HG03103 (cell line): ENCODE data around the gene CDH23.

Source experiments
- ATAC-seq: cut with Tn5 transposase; IDR thresholded peaks from one replicate; pipeline ENCODE4 v1.9.1; 2021; ENCODE audit warnings: low read depth; ENCODE audit not compliant: unreplicated experiment

CDH23 gene

DNA sequence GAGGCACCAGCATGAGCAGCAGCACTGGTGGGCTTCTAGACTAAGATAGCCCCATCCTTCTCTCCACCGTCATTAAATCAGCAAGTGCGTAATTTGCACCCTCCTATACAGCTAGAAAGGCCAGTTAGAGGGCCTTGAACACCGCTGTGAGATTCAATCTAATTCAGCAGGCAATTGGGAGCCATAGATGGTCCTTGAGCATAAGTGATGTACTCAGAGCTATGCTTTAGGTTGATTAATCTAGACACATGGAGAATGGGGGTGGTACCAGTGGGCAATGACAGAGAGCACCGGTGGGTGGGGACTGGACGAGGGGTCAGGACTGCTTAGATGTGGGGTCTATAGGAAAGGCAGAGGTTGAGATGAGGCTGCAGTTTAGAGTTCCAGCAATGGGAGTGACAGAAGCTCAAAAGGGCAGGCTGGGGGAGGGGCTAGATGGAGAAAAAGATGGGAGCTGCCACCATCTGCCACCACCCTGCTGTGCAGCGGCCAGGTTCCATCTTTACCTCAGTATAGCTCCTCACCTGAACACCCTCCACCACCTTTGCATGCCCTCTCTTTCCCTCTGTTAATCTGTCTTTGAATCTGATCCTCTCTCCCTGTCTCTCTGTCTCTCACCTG lies 235.6 kb downstream of the CDH23 start:
- ATAC-seq = no peak

DNA sequence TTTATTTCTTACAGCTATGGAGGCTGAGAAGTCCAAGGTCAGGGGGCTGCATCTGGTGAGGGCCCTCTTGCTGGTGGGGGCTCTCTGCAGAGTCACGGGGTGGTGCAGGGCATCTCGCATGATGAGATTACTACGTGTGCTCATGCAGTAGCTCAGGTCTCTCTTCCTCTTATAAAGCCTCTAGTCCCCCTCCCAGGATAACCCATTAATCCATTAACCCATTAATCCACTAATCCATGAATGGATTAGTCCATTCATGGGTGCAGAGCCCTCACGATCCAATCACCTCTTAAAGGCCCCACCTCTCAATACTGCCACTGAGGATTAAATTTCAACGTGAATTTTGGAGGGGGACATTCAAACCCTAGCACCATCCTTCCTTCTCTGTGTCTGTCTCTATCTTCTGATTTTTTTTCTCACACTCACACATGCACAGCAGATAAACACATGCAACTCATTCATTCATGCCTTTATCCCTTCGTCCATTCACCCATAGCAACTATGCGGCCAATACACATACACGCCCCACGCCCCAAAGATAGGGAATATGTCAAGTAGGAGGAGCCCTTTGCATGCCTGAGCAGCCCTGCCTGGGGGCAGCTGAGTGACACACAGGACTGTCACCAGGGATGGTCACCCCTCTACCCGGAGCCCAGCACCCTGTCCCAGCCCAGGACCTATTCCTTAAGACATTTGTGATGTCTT lies 236.3 kb downstream of the CDH23 start:
- ATAC-seq = no peak

DNA sequence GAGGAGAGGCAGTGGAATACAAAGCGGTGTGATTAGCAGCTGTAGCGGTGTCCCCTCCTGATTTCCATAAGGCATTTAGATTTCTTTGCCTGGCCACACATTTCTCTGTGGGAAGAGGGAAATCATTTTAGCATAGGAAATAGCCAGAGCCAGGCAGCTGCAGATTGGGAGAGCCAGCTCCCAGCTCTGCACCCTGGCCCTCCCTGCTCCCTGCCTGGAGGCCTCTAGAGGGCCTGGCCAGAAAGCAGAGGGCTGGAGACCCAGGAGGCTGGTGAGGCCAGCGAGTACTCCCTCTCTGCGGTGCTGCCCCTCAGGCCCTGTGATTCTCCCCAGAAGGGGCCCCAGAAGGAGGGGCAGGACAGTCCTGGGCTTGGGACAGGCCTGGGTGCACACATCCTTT lies 237.2 kb downstream of the CDH23 start:
- ATAC-seq = no peak

DNA sequence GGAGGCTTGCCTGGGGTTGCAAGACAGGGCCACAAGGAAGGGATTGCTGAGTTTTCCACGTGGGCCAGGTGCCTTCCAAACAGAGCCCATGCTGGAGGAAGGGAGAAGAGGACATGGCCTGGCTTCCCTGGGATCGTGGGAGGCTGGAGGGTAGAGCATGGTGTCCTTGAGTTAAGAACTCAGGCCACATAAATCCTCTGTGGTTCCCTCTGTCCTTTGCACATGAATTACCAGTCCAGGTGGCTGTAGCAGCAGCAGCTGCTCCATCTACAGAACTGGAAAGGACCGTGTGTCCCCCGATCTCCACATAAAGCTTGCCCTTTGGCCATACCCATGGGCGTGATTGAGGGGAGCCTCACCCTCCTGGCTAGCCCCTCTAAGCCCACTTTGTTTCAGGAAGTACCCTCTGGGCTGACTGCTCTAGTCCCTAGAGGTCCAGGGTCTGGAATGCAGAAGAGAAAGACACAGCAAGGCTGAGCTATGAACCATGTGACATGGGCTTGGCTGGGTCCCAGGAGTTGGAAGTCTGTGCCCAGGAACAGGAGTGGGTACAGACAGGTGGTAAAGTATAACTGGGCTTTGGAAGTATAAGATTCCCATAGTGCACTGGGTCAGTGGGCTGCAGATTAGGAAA lies 237.9 kb downstream of the CDH23 start:
- no peak for ATAC-seq

DNA sequence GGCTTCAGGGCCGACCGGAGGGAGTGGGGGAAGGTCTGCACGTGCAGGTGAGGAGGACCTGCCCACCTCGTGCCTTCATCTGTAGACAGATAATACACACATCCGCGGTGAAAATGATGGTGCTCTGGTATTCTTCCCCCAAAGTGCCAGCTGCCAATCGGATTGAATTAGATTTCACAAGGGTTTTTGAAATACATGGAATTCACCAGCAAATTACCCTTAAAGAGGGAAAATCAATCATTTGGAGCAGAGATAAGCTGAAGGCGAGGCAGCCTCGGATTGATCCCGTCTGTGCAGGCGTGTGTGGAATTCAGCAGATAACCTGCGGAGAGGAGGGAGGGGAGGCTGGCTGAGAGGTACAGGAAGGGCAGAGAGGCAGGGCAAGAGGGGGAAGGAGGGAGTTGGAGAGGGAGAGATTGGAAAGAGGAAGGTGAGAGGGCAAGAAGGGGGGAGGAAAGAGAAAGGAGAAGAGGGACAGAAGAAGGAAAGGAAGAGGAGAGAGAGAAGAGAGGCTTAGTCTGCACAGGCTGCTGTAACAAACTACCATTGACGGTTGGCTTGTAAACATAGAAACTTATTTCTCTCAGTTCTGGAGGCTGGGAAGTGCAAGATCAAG lies 238.6 kb downstream of the CDH23 start:
- no peak for ATAC-seq

DNA sequence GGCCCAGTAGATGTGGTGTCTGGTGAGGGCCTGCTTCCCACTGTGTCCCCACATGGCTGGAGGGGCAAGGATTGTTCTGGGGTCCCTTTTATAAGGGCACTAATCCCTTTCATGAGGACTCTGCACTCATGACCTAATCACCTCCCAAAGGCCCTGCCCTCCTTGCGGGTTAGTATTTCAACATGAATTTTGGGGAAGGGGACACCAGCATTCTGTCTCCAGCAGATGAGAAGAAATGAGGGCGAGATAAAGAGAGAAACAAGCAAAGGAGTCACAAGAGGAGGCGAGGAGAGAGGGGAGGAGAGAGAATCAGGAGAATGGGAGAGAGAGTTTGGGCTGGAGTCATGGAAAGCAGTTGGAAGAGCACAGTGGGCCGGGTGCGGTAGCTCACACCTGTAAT lies 239.1 kb downstream of the CDH23 start:
- no peak for ATAC-seq

DNA sequence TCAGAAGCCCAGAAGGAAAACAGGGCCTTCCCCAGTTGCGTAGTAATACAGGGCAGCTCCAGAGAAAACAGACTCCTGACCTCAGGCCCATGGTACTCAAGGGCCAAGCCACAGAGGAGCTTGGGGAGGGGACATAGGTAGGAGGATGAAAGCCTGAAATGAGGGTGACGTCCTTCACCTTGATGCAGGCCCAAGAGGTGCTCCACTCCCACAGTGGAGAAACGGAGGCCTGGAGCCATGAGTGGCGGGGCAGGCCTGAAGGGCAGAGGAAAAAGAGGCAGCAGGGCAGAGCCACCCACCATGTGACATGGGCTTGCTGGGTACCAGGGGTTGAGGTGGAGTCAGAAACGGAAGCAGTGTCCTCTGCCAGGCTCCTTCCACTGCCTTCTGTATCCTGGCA lies 239.9 kb downstream of the CDH23 start:
- no peak for ATAC-seq

DNA sequence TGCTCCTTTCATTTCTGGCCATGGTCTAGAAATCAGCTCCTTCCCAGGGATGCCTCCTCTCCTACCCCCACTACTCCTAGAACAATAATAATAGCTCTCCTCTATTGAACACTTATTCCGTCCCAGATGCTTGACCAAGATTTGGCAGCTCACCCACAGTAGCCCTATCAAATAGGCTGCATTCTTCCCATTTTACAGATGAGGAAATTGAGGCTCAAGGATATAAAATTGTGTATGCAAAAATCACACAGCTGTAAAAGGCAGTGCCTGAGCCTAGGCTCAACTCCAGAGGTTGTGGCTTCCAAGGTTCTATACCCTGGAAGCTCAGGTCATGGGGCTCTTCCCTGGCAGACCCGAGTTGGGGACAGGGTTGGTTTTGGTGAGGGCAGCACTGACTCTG lies 240.6 kb downstream of the CDH23 start:
- ATAC-seq = no peak

DNA sequence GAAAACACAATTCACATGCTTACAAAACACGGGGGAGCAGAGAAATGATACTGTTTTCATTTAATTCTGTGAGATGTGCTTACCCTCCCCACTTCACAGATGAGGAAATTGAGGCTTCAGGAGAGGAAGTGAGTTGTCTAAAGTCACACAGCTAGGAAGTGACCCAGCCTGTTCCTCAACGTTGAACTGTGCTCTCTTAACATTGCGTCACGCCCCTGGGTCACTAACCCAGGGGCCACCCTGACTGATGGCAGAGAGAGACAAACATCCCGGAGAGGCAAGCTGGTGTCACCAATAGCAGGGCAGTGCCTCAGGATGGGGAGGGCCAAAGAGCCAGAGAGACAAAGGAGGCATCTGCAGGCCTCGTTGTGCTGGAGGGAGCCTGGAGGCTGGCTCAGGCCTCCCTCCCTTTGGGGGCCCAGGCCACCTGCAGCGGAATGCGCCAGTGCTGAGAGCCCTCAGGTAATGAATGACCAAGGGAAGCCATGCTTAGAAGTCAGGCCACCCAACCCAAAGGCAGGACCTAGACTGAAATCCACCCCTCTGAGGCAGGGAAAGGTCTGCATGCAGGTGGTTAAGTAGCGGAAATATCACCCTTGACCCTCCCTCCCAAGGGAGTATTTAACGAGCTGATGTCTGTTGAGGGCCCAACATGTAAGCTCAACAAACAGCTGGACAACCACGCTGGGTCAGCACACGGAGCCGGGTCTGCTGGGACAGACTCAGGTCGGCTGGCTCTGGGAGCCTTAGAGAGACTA lies 241.5 kb downstream of the CDH23 start:
- no peak for ATAC-seq

DNA sequence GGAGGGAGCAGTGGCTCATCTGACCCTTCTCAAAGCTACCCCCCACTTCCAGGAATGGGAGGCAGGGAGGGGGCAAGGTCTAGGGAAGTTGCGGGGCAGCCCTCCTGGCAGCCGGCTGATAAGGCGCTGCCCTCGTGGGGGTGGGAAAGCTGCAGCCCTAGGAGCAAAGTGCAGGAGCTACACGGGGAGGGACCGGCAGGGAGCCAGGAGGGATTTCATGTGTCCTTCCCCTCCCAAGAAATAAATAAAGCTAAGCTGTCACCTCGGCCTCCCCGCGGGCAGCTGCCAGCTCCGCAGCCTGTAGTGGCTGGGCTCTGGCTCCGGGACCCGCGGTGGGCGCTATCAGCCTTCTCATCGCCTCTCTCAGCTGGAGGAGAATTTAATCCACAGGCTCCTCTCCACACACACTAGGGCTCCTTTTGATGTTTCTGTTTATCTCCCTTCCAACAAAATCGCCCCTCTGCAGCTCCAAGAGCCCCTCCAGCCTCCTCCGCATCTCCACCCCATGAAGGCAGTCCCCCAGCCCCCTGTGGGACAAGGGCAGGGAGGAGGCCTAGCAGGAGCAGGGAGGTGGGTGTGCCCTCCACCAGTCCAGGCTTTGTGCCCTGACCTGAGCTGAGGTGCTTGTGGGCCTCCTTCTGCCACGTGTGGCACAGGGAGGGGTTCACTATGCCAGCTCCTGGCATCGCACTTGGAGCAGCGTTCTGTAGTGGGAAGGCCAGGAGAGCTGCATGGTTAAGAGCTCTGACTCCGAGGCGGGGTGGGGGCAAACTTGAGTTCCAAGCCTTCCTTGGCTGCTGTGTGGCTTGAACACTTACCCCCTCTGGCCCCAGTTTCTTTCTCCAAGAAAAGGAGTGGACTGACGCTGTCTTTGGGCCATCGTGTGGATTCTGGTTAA lies 242.4 kb downstream of the CDH23 start:
- no peak for ATAC-seq

DNA sequence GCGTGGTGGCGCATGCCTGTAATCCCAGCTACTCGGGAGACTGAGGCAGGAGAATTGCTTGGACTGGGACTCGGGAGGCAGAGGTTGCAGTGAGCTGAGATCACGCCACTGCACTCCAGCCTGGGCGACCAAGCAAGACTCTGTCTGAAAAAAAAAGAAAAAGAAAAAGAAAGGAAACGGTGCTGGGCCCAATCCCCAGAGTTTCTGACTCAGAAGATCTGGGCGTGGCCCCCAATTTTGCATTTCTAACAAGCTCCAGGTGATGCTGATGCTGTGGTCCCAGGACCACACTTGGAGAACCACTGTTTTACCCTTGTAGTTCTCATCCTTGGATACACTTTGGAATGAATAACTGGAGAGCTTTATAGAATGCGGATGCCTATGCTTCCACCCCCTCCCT lies 243.9 kb downstream of the CDH23 start:
- ATAC-seq = no peak

DNA sequence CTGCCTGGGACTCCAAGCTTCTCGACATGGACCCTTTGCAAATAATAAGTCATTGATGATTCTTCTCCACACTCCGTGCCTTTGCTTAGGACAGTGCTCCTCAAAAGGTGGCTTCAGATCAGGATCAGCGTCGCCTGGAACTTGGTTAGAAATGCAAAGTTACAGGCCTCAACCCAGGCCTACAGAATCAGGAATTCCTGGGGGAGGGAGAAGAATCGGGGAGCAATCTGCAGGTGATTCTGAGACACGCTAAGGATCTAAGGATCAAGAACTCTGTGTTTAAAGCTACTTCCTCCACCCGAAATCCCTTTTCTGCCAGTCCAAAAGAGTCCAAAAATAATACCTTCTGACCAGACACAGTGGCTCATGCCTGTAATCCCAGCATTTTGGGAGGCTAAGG lies 244.7 kb downstream of the CDH23 start:
- ATAC-seq = no peak

DNA sequence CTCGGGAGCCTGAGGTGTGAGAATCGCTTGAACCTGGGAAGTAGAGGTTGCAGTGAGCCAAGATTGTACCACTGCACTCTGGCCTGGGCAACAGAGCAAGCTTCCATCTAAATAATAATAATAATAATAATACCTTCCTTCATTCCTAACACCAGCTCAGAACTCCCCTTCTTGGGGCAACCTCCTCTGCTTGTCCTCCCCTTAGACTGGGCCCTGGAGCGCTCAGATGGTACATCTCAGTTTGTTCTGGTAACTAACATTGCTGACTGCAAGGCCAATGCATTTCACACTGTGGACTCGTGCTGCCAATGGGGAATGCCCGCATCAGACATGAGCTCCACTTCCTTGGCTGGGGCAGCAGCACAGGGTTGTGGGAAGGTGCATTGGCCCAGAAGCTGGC lies 245.3 kb downstream of the CDH23 start:
- ATAC-seq = no peak

DNA sequence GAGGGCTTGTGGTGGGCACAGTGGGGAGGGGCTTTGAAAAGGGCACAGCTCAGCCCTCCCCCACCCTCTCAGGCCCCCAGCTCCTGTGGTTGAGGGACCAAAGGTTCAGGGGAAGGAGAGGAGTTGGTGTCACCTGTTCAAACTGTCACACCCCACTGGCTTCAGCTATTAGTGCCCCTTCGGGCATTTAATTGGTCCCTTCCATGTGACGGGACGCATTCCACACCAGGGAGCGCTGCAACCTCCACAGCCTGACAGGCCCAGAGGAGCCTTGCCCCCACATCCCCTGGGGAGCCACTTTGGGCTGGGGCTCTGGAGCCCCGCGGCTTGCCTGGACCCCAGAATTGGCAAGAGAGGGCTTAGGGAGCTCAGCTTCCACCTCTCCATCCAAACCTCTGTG lies 247.2 kb downstream of the CDH23 start:
- ATAC-seq = no peak

DNA sequence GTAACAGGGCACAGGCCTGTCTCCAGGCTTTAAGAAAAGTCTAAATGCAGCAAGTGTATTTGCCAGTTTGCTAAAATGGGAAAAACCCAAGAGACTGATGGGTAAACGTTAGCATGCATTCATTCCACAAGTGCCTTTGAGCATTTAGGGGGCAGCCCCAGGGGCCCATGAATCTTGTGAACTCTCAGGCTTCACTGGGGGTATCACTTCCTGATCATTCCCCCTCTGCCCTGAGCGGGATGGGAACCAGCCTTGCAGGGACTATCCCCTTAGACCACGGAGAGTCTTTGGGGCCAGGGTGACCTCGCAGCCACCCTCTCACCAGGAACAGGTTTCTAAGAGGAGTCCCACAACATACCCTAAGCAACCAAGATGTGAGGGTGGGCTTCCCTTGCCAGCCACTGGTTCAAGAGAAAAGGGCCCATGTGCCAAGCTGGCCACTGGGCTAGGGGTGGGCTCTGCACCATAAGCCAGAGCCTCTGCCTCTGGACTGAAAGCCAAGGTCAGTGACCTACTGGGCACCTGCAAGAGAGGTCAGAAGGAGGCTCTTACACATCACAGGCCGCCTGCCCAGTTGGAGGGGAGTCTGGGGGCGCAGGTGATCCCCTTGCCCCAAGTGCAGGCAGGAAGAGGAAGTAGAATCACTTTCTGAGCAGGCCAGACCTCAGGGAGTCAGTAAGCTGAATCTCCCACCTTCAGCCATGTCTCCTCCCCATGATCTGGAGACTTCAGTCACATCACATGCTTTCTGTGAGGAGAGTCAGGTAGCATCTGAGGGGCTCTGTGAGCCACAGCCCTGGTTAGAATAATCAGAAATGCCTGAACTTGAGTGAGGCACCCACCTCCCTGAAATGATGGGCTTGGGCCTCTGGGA lies 247.8 kb downstream of the CDH23 start:
- no peak for ATAC-seq

DNA sequence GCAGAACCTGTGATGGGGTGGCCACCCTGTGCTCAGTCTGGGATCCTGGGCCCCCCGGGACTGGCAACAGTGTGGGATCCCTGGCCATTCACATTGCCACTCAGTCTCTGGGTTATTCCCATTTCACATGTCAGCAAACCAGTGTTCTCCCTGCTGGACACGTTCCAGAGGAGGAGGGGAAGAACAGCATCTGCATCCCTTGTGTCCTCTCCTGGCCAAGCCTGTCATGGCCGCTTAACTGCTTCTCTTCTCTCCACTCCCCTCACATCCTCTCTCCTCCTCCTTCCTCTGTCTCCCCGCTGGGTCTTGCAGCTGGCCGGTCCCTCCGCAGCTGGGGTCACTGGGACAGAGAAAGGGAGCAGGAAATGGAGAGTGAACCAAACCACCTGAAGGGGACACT lies 248.5 kb downstream of the CDH23 start:
- no peak for ATAC-seq

DNA sequence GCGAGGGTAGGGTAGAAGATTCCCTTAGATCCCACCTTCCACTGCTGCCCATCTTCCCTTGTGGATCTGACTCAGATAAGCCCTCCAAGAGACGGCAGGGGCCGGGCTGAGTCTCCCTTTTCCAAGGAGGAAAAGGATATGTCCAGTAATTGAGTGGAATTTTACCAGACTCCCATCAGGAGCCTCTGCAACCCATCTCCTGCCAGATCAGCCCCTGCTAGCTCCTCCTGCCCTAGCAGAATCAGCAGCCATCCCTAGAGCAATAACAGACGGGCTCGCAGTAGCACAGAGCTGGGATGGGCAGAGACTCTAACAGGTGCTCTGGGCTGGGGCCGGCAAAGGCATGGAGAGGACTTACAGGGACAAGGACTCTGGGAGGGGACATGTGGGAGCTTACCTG lies 249.3 kb downstream of the CDH23 start:
- ATAC-seq = no peak

DNA sequence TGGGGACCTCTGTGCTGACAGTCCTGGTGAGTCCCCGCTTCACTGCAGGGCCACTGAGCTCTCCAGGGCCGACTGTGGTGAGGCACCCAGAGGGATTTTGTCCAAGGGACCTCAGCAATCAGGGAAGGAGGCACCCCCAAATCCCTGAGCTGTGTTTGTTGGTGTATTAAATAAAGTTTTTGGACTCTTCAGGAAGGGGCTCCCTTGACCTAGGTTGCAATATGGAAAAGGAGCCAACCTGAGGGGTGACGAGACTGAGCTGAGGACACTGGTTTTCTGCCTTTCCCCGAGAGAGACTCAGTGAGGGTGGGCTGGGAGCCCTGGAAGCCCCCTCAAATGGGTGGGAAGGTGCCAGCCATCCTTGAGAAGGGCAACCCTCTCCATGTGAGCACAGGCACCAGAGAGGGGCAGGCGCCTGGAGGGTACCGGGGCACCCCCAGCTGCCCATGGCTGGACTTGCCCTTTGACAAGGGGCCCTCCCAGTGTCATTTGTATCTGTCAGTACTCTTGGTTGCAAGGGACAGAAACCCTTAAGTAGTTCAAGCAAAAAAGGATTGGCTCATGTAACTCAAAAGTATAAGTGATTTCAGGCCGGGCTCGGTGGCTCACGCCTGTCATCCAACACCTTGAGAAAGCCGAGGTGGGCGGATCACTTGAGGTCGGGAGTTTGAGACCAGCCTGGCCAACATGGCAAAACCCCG lies 250.0 kb downstream of the CDH23 start:
- ATAC-seq = no peak
